ENCODE results near the gene SELENOH.

SELENOH gene

DNA sequence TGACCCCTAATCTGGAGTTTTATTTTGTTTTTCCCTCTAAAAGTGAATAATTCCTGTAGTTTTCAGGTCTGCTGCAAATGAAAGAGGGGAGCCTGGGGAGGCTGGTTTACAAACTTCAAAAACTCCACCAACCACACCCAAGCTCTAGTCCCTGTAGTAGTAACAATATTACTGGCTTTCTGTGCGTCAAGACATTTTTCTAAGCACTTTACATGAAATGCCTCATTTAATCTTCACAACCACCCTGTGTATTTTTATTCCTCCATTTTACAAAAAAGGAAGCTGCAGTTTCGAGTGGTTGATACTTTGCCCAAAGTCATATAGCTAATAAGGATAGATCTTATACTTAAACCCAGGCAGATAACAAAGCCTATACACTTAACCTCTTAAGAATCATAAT is 43.8 kb downstream of the SELENOH start:
- CTCF ChIA-PET: interaction anchor here (0.6 to 1.7 kb wide), 2 partner anchors 16 to 18 kb away, joined by 3 to 6 read pairs; no protein-coding TSS in a partner anchor
- H3K4me3 ChIP-seq (ENCODE audit: low read depth, low read length): no peak overlapping the region
- TF ChIP-seq ZXDB (tag by site-specific recombination; IDR thresholded peaks at IDR 0.05): no peak
- TF ChIP-seq ZNF10 (tag by site-specific recombination; IDR thresholded peaks at IDR 0.05): no peak
- no peak for TF ChIP-seq ZFP41 (tag by site-specific recombination; IDR thresholded peaks at IDR 0.05; ENCODE audit: borderline replicate concordance)
- no peak for TF ChIP-seq FEZF1 (tag by site-specific recombination; IDR thresholded peaks at IDR 0.05)
- TF ChIP-seq, protein P1, sequence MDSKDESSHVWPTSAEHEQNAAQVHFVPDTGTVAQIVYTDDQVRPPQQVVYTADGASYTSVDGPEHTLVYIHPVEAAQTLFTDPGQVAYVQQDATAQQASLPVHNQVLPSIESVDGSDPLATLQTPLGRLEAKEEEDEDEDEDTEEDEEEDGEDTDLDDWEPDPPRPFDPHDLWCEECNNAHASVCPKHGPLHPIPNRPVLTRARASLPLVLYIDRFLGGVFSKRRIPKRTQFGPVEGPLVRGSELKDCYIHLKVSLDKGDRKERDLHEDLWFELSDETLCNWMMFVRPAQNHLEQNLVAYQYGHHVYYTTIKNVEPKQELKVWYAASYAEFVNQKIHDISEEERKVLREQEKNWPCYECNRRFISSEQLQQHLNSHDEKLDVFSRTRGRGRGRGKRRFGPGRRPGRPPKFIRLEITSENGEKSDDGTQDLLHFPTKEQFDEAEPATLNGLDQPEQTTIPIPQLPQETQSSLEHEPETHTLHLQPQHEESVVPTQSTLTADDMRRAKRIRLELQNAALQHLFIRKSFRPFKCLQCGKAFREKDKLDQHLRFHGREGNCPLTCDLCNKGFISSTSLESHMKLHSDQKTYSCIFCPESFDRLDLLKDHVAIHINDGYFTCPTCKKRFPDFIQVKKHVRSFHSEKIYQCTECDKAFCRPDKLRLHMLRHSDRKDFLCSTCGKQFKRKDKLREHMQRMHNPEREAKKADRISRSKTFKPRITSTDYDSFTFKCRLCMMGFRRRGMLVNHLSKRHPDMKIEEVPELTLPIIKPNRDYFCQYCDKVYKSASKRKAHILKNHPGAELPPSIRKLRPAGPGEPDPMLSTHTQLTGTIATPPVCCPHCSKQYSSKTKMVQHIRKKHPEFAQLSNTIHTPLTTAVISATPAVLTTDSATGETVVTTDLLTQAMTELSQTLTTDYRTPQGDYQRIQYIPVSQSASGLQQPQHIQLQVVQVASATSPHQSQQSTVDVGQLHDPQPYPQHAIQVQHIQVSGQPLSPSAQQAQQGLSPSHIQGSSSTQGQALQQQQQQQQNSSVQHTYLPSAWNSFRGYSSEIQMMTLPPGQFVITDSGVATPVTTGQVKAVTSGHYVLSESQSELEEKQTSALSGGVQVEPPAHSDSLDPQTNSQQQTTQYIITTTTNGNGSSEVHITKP (tag by site-specific recombination; IDR thresholded peaks at IDR 0.05): no peak
- no peak for TF ChIP-seq ZNF658 (tag by site-specific recombination; IDR thresholded peaks at IDR 0.05)
- TF ChIP-seq, protein P2, sequence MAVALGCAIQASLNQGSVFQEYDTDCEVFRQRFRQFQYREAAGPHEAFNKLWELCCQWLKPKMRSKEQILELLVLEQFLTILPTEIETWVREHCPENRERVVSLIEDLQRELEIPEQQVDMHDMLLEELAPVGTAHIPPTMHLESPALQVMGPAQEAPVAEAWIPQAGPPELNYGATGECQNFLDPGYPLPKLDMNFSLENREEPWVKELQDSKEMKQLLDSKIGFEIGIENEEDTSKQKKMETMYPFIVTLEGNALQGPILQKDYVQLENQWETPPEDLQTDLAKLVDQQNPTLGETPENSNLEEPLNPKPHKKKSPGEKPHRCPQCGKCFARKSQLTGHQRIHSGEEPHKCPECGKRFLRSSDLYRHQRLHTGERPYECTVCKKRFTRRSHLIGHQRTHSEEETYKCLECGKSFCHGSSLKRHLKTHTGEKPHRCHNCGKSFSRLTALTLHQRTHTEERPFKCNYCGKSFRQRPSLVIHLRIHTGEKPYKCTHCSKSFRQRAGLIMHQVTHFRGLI (tag by site-specific recombination; IDR thresholded peaks at IDR 0.05): no peak
- no peak for TF ChIP-seq ZNF404 (tag by site-specific recombination; IDR thresholded peaks at IDR 0.05)
- TF ChIP-seq SETDB1 (IDR thresholded peaks at IDR 0.05; ENCODE audit: insufficient read length, low read length): no peak
- H3K9me3 ChIP-seq (ENCODE audit: control insufficient read depth, insufficient read depth, low read depth, low read length): no peaks in the 10 kb centered on the region
- H3K4me1 ChIP-seq (ENCODE audit: control insufficient read depth, insufficient read depth, low read length): no peaks in the 10 kb centered on the region; the same call in 1 of the 2 replicates
- no peak overlapping the region for H3K27ac ChIP-seq (ENCODE audit: extremely low read depth, low read depth, low read length)
- no peaks in the 10 kb centered on the region for H3K36me3 ChIP-seq (ENCODE audit: control insufficient read depth in 2 of 2, insufficient read depth in 1 of 2, low read length in 2 of 2)
- POLR2A ChIA-PET: no interaction called here

DNA sequence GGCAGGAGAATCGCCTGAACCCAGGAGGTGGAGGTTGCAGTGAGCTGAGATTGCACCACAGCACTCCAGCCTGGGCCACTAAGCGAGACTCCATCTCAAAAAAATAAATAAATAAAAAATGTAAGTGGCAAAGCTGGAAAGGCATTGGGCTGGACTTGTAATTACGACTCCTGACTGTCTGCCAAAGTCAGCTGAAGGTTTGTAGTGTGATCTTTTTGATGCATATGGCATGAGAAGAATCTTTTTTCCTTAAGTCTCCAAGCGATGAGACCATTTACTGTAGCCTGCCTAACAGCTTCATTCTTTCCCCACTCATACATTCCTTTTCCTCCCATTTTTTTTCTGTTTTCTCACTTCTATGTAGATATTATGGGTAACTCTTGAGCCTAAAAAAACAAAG is 45.1 kb downstream of the SELENOH start:
- H3K4me1 ChIP-seq (ENCODE audit: control insufficient read depth, insufficient read depth, low read length): no peaks in the 10 kb centered on the region; the same call in 1 of the 2 replicates
- peaks cover 0 to 5% of the 10 kb centered on the region in 2 experiments; a peak in 1 of 3 replicates for H3K36me3 ChIP-seq (ENCODE audit: control insufficient read depth in 2 of 2, insufficient read depth in 1 of 2, low read length in 2 of 2)
- H3K4me3 ChIP-seq (ENCODE audit: low read depth, low read length): no peak overlapping the region
- no peak overlapping the region for H3K27ac ChIP-seq (ENCODE audit: extremely low read depth, low read depth, low read length)
- TF ChIP-seq, protein P3, sequence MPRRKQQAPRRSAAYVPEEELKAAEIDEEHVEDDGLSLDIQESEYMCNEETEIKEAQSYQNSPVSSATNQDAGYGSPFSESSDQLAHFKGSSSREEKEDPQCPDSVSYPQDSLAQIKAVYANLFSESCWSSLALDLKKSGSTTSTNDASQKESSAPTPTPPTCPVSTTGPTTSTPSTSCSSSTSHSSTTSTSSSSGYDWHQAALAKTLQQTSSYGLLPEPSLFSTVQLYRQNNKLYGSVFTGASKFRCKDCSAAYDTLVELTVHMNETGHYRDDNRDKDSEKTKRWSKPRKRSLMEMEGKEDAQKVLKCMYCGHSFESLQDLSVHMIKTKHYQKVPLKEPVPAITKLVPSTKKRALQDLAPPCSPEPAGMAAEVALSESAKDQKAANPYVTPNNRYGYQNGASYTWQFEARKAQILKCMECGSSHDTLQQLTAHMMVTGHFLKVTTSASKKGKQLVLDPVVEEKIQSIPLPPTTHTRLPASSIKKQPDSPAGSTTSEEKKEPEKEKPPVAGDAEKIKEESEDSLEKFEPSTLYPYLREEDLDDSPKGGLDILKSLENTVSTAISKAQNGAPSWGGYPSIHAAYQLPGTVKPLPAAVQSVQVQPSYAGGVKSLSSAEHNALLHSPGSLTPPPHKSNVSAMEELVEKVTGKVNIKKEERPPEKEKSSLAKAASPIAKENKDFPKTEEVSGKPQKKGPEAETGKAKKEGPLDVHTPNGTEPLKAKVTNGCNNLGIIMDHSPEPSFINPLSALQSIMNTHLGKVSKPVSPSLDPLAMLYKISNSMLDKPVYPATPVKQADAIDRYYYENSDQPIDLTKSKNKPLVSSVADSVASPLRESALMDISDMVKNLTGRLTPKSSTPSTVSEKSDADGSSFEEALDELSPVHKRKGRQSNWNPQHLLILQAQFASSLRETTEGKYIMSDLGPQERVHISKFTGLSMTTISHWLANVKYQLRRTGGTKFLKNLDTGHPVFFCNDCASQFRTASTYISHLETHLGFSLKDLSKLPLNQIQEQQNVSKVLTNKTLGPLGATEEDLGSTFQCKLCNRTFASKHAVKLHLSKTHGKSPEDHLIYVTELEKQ (tag by site-specific recombination; IDR thresholded peaks at IDR 0.05; ENCODE audit: borderline replicate concordance): no peak
- TF ChIP-seq KLF9 (tag by site-specific recombination; IDR thresholded peaks at IDR 0.05; ENCODE audit: low read depth) (no peak), ZNF10 (tag by site-specific recombination; IDR thresholded peaks at IDR 0.05) (no peak), ZNF311 (tag by site-specific recombination; IDR thresholded peaks at IDR 0.05; ENCODE audit: borderline replicate concordance) (no peak), BCL11B (tag by site-specific recombination; IDR thresholded peaks at IDR 0.05; ENCODE audit: low read depth) (no peak), ZSCAN30 (tag by site-specific recombination; IDR thresholded peaks at IDR 0.05) (no peak), ZXDB (tag by site-specific recombination; IDR thresholded peaks at IDR 0.05) (no peak), ZNF585B (tag by site-specific recombination; IDR thresholded peaks at IDR 0.05) (no peak), ZBTB7A (tag by site-specific recombination; IDR thresholded peaks at IDR 0.05; ENCODE audit: low read depth) (no peak)
- H3K9me3 ChIP-seq (ENCODE audit: control insufficient read depth, insufficient read depth, low read depth, low read length): no peaks in the 10 kb centered on the region
- CTCF ChIA-PET: interaction anchor here (0.5 to 1.9 kb wide), 3 partner anchors 14 to 34 kb away, joined by 3 to 8 read pairs (median 5); no protein-coding TSS in a partner anchor
- POLR2A ChIA-PET: interaction anchor here (0.5 to 0.8 kb wide), 2 partner anchors 45 to 170 kb away, joined by 3 to 5 read pairs; partner anchors contain the start of gene SELENOH

Measured in HEK293 (cell line).